HUES6 (cell line): ENCODE results near the gene MINK1.

Experiments
- H3K27ac ChIP-seq: 2 replicates; pipeline ENCODE4 v1.7.0; 2013; ENCODE audit warnings: low read depth, mild to moderate bottlenecking, low read length, inconsistent platforms
- H3K27me3 ChIP-seq: 2 replicates; pipeline ENCODE4 v1.6.1; 2013; ENCODE audit warnings: low read length; ENCODE audit not compliant: control insufficient read depth, insufficient read depth
- H3K36me3 ChIP-seq: 2 replicates; pipeline ENCODE4 v1.6.1; 2013; ENCODE audit warnings: low read length; ENCODE audit not compliant: control insufficient read depth, insufficient read depth
- H3K4me1 ChIP-seq: 2 replicates; pipeline ENCODE4 v1.6.1; 2013; ENCODE audit warnings: low read length; ENCODE audit not compliant: control insufficient read depth, insufficient read depth
- H3K4me3 ChIP-seq: 2 replicates; pipeline ENCODE4 v1.5.1; 2013; ENCODE audit warnings: low read depth, low read length
- H3K9ac ChIP-seq: one replicate; pipeline ENCODE4 v1.6.1; 2013; ENCODE audit warnings: mild to moderate bottlenecking, low read length
- H3K9me3 ChIP-seq: 2 replicates; pipeline ENCODE4 v1.6.1; 2013; ENCODE audit warnings: low read depth, low read length; ENCODE audit not compliant: control insufficient read depth, insufficient read depth

The MINK1 gene

DNA sequence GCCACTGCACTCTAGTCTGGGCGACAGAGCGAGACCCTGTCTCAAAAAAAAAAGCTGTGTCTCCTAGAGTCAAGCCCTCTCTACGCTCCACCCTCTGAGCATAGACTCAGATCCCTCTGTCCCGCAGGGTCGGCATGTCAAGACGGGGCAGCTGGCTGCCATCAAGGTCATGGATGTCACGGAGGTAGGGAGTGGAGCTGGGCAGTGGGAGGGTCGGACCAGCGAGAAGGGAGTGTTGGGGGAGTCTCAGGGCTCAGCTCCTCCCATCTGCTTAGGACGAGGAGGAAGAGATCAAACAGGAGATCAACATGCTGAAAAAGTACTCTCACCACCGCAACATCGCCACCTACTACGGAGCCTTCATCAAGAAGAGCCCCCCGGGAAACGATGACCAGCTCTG is 47.7 kb downstream of the MINK1 start:
- H3K9me3 ChIP-seq = no peaks in the 10 kb centered on the region
- H3K27me3 ChIP-seq = no peaks in the 10 kb centered on the region
- no peak overlapping the region for H3K4me3 ChIP-seq
- H3K4me1 ChIP-seq = peaks cover 7% of the 10 kb centered on the region; the same call in 1 of the 2 replicates
- H3K9ac ChIP-seq = no peak overlapping the region
- peaks cover 29% of the 10 kb centered on the region for H3K36me3 ChIP-seq
- no peak overlapping the region for H3K27ac ChIP-seq

DNA sequence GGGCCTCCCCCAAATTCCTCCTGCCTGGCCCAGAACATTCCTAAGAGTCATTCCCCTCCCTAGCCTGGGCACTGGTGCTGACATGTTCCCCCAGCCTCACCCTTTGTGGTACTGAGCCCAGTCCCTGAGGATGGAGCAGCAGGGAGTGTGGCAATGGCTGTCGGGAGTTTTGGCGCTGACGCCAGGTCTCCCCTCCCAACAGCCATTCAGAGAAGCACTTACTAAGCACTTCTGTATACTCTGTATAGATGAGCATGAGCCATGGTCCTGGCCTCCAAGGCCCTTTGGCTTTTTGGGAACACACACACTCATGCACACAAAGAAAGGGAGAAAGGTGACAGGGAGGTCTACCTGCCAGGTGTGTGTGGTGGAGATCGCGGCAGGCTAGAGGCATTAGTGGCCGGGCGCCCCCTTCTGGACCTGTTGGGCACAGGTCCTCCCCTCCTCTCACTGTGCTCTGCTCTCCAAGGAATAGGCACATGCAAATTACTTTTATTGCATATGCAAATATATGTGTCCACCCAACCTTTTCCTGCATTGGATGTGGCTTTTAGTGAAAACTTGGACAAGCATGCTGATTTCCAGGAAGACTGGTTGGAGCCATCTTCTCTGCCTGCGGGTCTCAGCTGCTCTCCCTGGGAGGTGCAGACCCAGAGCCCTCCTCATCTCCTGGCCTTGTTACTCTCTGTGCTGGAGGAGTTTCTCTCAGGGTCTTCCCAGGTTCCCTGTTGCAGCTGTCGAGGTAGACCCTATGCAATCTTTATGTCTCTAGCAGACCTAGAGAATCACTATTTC is 48.8 kb downstream of the MINK1 start:
- no peaks in the 10 kb centered on the region for H3K27me3 ChIP-seq
- H3K4me1 ChIP-seq = peaks cover 7% of the 10 kb centered on the region; the same call in 1 of the 2 replicates
- H3K9ac ChIP-seq = no peak overlapping the region
- no peaks in the 10 kb centered on the region for H3K9me3 ChIP-seq
- no peak overlapping the region for H3K27ac ChIP-seq
- no peak overlapping the region for H3K4me3 ChIP-seq
- H3K36me3 ChIP-seq = peaks cover 40% of the 10 kb centered on the region

DNA sequence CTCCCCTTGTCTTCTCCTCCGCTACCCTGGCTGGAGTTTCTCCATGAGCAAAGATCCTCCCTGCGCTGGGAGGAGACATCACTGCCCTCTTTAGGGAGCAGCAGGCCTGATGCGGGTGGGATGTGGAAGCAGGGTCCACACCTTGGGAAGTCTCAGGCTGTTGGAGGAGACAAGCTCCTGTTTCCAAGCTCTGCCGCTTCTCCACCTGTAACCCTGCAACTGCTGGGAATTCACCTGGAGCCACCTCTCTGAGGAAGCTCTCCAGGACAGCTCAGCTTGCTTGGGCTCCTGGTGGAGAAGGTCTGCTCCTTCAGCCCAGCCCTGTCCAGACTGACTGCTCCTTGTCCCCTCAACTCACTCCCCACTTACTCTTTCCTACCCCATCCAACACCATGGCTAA is 51.3 kb downstream of the MINK1 start:
- no peaks in the 10 kb centered on the region for H3K27me3 ChIP-seq

DNA sequence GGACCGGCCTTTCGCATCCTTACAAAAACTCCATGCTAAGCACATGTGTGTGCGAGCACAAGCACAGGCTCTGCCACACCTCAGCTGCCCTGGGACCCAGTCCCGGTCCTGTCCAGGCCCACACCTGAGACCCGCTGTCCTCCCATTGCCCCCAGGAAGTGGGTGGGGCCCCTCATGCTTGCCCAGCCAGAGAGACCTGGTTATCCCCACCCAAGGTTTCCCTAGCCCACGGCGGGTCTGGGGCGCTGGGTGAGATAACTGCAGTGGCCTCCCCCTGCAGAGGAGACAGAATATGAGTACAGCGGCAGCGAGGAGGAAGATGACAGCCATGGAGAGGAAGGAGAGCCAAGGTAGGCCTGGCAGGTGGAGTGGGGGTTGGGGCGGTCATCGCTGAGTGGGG is 53.7 kb downstream of the MINK1 start:
- Histone ChIP-seq H3K9ac (no peak overlapping the region), H3K27ac (no peak overlapping the region), H3K4me1 (peaks cover 4% of the 10 kb centered on the region; the same call in 1 of the 2 replicates), H3K9me3 (no peaks in the 10 kb centered on the region), H3K27me3 (no peaks in the 10 kb centered on the region), H3K36me3 (peaks cover 66% of the 10 kb centered on the region), H3K4me3 (no peak overlapping the region)

More for the DNA sequence above, 51.3 kb downstream of the MINK1 start:
- Histone ChIP-seq H3K4me1 (peaks cover 7% of the 10 kb centered on the region; the same call in 1 of the 2 replicates), H3K27ac (no peak overlapping the region), H3K36me3 (peaks cover 48% of the 10 kb centered on the region), H3K4me3 (no peak overlapping the region), H3K9ac (no peak overlapping the region), H3K9me3 (no peaks in the 10 kb centered on the region)

DNA sequence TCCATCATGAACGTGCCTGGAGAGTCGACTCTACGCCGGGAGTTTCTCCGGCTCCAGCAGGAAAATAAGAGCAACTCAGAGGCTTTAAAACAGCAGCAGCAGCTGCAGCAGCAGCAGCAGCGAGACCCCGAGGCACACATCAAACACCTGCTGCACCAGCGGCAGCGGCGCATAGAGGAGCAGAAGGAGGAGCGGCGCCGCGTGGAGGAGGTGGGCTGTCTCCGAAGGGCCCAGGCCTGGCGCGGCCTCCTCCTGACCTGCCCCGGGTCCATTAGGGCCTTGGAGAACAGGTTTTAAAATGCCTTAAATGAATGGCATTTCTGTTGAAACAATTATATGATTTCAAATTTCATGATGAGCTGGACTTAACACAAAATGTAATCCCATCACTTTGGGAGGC is 54.4 kb downstream of the MINK1 start:
- Histone ChIP-seq H3K9me3 (no peaks in the 10 kb centered on the region), H3K36me3 (peaks cover 66% of the 10 kb centered on the region), H3K9ac (no peak overlapping the region), H3K4me3 (no peak overlapping the region), H3K4me1 (no peaks in the 10 kb centered on the region), H3K27me3 (no peaks in the 10 kb centered on the region), H3K27ac (no peak overlapping the region)

DNA sequence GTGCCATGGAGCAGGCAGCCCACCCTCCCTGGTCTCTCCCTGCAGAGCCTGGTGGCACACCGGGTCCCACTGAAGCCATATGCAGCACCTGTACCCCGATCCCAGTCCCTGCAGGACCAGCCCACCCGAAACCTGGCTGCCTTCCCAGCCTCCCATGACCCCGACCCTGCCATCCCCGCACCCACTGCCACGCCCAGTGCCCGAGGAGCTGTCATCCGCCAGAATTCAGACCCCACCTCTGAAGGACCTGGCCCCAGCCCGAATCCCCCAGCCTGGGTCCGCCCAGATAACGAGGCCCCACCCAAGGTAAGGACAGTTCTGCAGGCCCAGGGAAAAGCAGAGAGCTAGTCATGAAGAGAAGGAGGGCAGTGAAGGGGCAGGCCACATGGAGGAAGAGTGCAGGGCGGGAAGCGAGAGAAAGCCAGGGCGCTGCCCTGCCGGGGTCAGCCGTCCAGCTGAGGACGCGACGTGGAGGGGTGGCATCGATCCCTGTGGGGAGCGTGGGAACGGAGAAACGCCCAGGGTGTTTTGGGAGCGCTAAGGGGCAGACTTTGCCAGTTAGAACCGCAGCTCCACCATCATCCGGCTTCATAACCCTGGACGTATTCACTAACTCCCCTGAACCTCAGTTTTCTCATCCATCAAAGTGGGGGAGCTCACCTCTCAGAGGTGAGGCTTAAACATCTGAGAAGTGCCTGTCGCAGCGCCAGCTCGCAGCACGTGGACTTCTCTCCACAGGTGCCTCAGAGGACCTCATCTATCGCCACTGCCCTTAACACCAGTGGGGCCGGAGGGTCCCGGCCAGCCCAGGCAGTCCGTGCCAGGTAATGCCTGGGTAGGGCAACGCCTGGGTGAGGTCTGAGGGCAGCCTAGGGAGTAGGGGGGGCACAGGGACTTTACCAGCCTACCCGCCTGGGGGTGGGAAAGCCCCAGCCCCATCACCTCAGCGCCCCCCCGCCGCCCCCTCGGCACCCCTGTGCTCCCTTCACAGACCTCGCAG is 58.6 kb downstream of the MINK1 start:
- Histone ChIP-seq H3K4me1 (no peaks in the 10 kb centered on the region), H3K4me3 (no peak overlapping the region), H3K27ac (no peak overlapping the region), H3K36me3 (peaks cover 78% of the 10 kb centered on the region), H3K27me3 (no peaks in the 10 kb centered on the region), H3K9ac (no peak overlapping the region), H3K9me3 (no peaks in the 10 kb centered on the region)

DNA sequence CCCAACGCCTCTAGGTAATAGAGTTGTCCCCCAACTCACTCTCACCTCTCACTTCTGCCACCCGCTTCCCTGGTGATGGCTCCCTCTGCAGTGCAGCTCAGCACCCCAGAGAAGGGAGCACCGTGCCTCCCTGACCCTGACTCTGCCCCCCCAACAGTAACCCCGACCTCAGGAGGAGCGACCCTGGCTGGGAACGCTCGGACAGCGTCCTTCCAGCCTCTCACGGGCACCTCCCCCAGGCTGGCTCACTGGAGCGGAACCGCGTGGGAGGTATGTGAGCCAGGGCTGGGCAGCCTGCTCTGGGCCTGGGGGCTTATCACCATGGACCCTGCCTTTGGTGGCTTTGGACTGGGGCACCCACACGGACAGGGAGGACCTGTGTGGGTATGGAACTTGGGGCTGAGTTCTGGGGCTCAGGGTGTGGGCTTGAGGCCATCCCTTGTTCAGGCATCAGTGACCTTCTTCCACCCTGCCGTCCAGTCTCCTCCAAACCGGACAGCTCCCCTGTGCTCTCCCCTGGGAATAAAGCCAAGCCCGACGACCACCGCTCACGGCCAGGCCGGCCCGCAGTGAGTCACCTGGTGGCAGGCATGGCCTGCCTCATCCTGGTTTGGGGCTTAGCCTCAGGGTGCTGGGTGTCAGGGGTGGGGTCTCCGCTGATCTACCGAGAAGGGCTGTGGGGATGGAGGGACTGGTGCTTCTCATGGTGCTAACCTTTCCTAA is 59.5 kb downstream of the MINK1 start:
- Histone ChIP-seq H3K4me1 (no peaks in the 10 kb centered on the region), H3K9ac (no peak overlapping the region), H3K27me3 (no peaks in the 10 kb centered on the region), H3K27ac (no peak overlapping the region), H3K36me3 (peaks cover 70% of the 10 kb centered on the region), H3K9me3 (no peaks in the 10 kb centered on the region), H3K4me3 (no peak overlapping the region)

DNA sequence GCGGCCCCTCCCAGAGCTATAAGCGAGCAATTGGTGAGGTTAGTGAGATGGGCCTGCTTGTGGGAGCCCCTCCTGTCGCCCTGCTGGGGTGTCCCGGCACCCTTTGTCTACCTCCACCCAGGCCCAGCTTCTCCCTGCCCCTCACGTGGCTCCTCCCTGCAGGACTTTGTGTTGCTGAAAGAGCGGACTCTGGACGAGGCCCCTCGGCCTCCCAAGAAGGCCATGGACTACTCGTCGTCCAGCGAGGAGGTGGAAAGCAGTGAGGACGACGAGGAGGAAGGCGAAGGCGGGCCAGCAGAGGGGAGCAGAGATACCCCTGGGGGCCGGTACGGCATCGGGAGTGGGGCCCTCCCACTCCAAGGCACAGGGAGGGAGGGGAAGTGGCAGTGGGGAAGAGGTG is 60.1 kb downstream of the MINK1 start:
- no peak overlapping the region for H3K4me3 ChIP-seq
- no peak overlapping the region for H3K9ac ChIP-seq
- no peaks in the 10 kb centered on the region for H3K27me3 ChIP-seq
- H3K27ac ChIP-seq = no peak overlapping the region
- H3K9me3 ChIP-seq = no peaks in the 10 kb centered on the region
- H3K36me3 ChIP-seq = peaks cover 66% of the 10 kb centered on the region
- H3K4me1 ChIP-seq = no peaks in the 10 kb centered on the region

DNA sequence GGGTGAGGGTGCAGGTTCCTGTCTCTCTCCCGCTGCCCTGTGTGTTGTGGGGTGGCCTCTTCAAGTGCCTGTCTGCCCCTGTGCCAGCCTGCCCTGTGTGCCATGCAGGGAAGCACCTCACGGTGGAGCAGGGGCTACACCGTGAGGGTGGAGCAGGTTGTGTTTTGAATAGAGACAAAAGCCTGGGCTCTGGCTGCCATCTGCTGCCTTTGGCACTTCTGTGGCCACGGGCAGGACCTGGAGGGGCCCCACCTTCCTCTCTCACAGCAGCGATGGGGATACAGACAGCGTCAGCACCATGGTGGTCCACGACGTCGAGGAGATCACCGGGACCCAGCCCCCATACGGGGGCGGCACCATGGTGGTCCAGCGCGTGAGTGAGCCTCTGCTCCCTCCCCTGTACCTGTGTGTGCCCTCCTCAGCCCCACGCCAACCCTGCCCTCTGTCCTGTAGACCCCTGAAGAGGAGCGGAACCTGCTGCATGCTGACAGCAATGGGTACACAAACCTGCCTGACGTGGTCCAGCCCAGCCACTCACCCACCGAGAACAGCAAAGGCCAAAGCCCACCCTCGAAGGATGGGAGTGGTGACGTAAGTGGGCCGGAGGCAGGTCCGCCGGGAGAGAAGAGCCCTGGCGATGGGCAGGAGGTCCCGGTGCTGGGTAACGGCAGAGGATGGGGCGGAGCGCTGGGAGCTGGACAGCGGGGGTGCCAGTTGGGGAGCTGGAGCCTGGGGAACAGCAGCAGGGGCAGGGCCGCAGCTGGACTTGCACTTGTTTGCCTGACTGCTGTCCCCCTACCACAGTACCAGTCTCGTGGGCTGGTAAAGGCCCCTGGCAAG is 60.8 kb downstream of the MINK1 start:
- Histone ChIP-seq H3K9ac (no peak overlapping the region), H3K36me3 (peaks cover 63% of the 10 kb centered on the region), H3K27ac (no peak overlapping the region), H3K27me3 (no peaks in the 10 kb centered on the region), H3K4me1 (0 out of 2 replicates have a peak, but pooled peaks cover 3% of the 10 kb centered on the region), H3K9me3 (no peaks in the 10 kb centered on the region), H3K4me3 (no peak overlapping the region)

DNA sequence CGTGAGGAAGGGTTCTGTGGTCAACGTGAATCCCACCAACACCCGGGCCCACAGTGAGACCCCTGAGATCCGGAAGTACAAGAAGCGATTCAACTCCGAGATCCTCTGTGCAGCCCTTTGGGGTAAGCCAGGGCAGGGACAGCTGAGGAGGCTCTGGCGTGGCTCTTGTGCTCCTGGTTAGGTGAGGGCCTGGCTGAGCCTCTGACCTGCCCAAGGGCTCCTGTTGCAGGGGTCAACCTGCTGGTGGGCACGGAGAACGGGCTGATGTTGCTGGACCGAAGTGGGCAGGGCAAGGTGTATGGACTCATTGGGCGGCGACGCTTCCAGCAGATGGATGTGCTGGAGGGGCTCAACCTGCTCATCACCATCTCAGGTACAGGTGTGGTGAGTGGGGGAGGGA is 62.0 kb downstream of the MINK1 start:
- Histone ChIP-seq H3K36me3 (peaks cover 62% of the 10 kb centered on the region), H3K9me3 (no peaks in the 10 kb centered on the region), H3K27ac (no peak overlapping the region), H3K27me3 (peaks cover 3% of the 10 kb centered on the region; the same call in 1 of the 2 replicates), H3K4me1 (0 out of 2 replicates have a peak, but pooled peaks cover 3% of the 10 kb centered on the region), H3K4me3 (no peak overlapping the region), H3K9ac (no peak overlapping the region)
